Measurements from ENCODE around the gene EEF1AKMT2.

- TF ChIP-seq TAF15 (IDR thresholded peaks at IDR 0.05; ENCODE audit: low read depth, low read length), result no peak
- TF ChIP-seq, protein P1, sequence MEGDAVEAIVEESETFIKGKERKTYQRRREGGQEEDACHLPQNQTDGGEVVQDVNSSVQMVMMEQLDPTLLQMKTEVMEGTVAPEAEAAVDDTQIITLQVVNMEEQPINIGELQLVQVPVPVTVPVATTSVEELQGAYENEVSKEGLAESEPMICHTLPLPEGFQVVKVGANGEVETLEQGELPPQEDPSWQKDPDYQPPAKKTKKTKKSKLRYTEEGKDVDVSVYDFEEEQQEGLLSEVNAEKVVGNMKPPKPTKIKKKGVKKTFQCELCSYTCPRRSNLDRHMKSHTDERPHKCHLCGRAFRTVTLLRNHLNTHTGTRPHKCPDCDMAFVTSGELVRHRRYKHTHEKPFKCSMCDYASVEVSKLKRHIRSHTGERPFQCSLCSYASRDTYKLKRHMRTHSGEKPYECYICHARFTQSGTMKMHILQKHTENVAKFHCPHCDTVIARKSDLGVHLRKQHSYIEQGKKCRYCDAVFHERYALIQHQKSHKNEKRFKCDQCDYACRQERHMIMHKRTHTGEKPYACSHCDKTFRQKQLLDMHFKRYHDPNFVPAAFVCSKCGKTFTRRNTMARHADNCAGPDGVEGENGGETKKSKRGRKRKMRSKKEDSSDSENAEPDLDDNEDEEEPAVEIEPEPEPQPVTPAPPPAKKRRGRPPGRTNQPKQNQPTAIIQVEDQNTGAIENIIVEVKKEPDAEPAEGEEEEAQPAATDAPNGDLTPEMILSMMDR (IDR thresholded peaks at IDR 0.05 in 2 of 3, conservative IDR thresholded peaks at IDR 0.05 in 1 of 3; ENCODE audit: insufficient read depth in 2 of 3, low read depth in 1 of 3, low read length in 3 of 3), result no peak
- no peak for TF ChIP-seq ZKSCAN8 (CRISPR knock-in tag; IDR thresholded peaks at IDR 0.05)
- no peak for TF ChIP-seq TAF1 (IDR thresholded peaks at IDR 0.05; ENCODE audit: control insufficient read depth, extremely low read depth, insufficient read depth, low read length, severe bottlenecking)
- TF ChIP-seq SMAD1 (IDR thresholded peaks at IDR 0.05; ENCODE audit: low read depth, low read length, partially characterized antibody), result no peak
- no peak for TF ChIP-seq CREB1 (IDR thresholded peaks at IDR 0.05)
- no peak for TF ChIP-seq CREB1 (CRISPR knock-in tag; IDR thresholded peaks at IDR 0.05)
- no peak for TF ChIP-seq MEF2A (IDR thresholded peaks at IDR 0.05; ENCODE audit: control insufficient read depth, low read depth, low read length)
- no peak for TF ChIP-seq POLR2AphosphoS5 (IDR thresholded peaks at IDR 0.05; ENCODE audit: control insufficient read depth, insufficient read depth, low read depth, low read length)
Observed at GRCh38 chr10:124731551-124731950, 60.1 kb downstream of the EEF1AKMT2 start.
